Esophagus squamous epithelium (tissue), 4 donors: ENCODE measurements around the gene FLT3LG.

Source experiments
- CTCF ChIP-seq, 6 experiments: fragments of 450-650 bp in 4 of 6; fragments of 200-600 bp in 2 of 6; sonication (generic) in 2 of 6; IDR thresholded peaks; one replicate each; pipeline ENCODE4 v1.5.1; 2016 to 2019; ENCODE audit warnings: antibody characterized with exemption in 6 of 6, mild to moderate bottlenecking in 4 of 6, moderate library complexity in 4 of 6
- POLR2A ChIP-seq, 4 donors: fragments of 450-650 bp; IDR thresholded peaks; one replicate each; pipeline ENCODE4 v1.6.1; 2017; ENCODE audit warnings: antibody characterized with exemption in 4 of 4, mild to moderate bottlenecking in 4 of 4, moderate library complexity in 3 of 4

DNA sequence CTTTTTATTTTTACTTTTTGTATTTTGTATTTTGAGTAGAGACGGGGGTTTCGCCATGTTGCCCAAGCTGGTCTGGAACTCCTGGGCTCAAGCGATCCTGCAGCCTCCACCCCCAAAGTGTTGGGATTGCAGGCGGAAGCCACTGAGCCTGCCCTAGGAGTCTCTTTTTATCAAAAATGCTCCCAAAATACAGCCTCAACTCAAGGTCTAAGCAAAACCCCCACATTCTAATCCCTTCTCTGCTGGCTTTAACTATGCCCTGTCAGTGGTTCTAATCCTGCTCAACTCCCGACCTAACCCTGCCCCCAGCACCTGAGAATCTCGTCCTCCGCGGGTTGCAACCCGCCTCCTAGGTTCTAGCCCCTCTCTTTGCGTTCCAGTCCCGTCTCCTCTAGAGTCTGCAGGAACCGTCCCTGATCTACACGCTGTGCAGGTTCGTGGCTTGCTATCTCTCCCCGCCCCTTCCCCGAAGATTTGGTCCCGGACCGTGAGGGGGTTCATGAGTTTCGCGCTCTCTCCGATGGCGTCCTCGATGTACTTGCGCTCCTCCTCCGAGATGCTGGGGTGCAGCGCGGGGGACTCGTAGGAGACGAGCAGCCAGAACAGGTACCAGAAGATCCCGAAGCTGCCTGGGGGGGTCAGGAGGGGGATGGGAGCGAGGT is 40.6 kb upstream of the FLT3LG start:
- TF ChIP-seq CTCF (IDR thresholded peaks at IDR 0.05) (no peak), POLR2A (IDR thresholded peaks at IDR 0.05) (no peak)
